GM12878 (cell line): ENCODE results near the gene APBB1IP.

ENCODE experiments used
- MTA3 ChIP-seq: IDR thresholded peaks from 2 replicates; pipeline ENCODE4 v1.6.1; 2012; ENCODE audit warnings: low read length, inconsistent platforms, borderline replicate concordance
- MYC ChIP-seq: IDR thresholded peaks from 2 replicates; pipeline ENCODE4 v1.6.1; 2011; ENCODE audit warnings: mild to moderate bottlenecking, low read length, moderate library complexity, inconsistent platforms; ENCODE audit not compliant: insufficient read depth, insufficient replicate concordance, insufficient read length, severe bottlenecking
- REST ChIP-seq: IDR thresholded peaks from 2 replicates; pipeline ENCODE4 v1.6.1; 2012; ENCODE audit warnings: mild to moderate bottlenecking, low read depth, low read length
- SREBF1 ChIP-seq: IDR thresholded peaks from 2 replicates; pipeline ENCODE4 v1.6.1; 2012; ENCODE audit warnings: mild to moderate bottlenecking, low read length
- STAT1 ChIP-seq: fragments of 450-650 bp; conservative IDR thresholded peaks from 2 replicates; pipeline ENCODE4 v1.6.1; 2014; ENCODE audit warnings: antibody characterized with exemption, mild to moderate bottlenecking
- TF ChIP-seq, protein P1 (sequence below), 3 experiments: IDR thresholded peaks in 2 of 3; conservative IDR thresholded peaks in 1 of 3; 2 replicates each; pipeline ENCODE4 v1.5.1; 2011; ENCODE audit warnings: low read depth in 3 of 3, low read length in 3 of 3, mild to moderate bottlenecking in 3 of 3, control low read depth in 2 of 3, moderate library complexity in 2 of 3, inconsistent platforms in 1 of 3, mixed read lengths in 1 of 3; ENCODE audit not compliant: control insufficient read depth in 2 of 3, insufficient read depth in 1 of 3; ENCODE audit errors: extremely low read depth in 1 of 3

DNA sequence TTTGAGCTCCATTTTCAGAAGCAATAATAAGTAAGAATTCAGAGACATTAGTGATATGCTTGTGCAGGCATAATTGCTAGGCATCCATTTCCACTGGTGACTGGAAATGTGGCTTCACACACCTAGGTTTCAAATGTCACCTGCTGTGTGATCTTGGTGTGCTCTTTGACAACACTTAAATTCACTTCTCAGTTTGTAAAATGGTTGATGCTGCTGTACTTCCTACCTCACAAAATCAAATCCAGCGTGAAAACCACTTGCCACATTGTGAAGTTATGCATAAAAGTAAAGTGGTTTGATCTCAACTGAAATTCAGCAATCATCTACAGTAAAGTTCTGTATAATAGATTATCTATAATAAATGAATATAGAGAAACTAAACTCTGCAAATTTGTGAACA is 82.4 kb downstream of the APBB1IP start:
- TF ChIP-seq, protein P1, sequence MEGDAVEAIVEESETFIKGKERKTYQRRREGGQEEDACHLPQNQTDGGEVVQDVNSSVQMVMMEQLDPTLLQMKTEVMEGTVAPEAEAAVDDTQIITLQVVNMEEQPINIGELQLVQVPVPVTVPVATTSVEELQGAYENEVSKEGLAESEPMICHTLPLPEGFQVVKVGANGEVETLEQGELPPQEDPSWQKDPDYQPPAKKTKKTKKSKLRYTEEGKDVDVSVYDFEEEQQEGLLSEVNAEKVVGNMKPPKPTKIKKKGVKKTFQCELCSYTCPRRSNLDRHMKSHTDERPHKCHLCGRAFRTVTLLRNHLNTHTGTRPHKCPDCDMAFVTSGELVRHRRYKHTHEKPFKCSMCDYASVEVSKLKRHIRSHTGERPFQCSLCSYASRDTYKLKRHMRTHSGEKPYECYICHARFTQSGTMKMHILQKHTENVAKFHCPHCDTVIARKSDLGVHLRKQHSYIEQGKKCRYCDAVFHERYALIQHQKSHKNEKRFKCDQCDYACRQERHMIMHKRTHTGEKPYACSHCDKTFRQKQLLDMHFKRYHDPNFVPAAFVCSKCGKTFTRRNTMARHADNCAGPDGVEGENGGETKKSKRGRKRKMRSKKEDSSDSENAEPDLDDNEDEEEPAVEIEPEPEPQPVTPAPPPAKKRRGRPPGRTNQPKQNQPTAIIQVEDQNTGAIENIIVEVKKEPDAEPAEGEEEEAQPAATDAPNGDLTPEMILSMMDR (IDR thresholded peaks at IDR 0.05 in 2 of 3, conservative IDR thresholded peaks at IDR 0.05 in 1 of 3; ENCODE audit: control insufficient read depth in 2 of 3, extremely low read depth in 1 of 3, insufficient read depth in 1 of 3, low read depth in 3 of 3, low read length in 3 of 3): no peak
- TF ChIP-seq MYC (no peak), SREBF1 (no peak), STAT1 (no peak), MTA3 (no peak), REST (no peak)
